K562 (cell line): ENCODE results near the gene LRP10. TPM values are rescaled to one million over a fixed set of nuclear protein-coding genes. Genes with fewer than 3 reads are reported as not detected.

Source experiments
- BDP1 ChIP-seq: IDR thresholded peaks from 3 replicates; pipeline ENCODE4 v1.6.1; 2011; ENCODE audit not compliant: insufficient read length, insufficient read depth
- BRCA1 ChIP-seq, 2 experiments: fragments of 450-650 bp in 1 of 2; sonication (generic) in 1 of 2; formaldehyde crosslinking in 1 of 2; IDR thresholded peaks; 2 replicates each; pipeline versions ENCODE4 v1.5.0 to v1.6.1; 2017 to 2020; ENCODE audit warnings: mild to moderate bottlenecking in 1 of 2, missing genetic modification reagents in 1 of 2
- HDAC6 ChIP-seq: IDR thresholded peaks from 2 replicates; pipeline ENCODE4 v1.6.1; 2012; ENCODE audit warnings: low read depth, mild to moderate bottlenecking, control low read depth, inconsistent platforms, low read length, moderate library complexity
- ILF3 ChIP-seq: fragments of 450-650 bp; IDR thresholded peaks from 2 replicates; pipeline ENCODE4 v1.6.1; 2018; ENCODE audit warnings: antibody characterized with exemption, mild to moderate bottlenecking, moderate library complexity, borderline replicate concordance
- KLF13 ChIP-seq: fragments of 450-650 bp; IDR thresholded peaks from 2 replicates; pipeline ENCODE4 v1.6.1; 2016; ENCODE audit warnings: missing genetic modification characterization, low read depth, mild to moderate bottlenecking, missing compliant biosample characterization, moderate library complexity, borderline replicate concordance
- MBD2 ChIP-seq: sonication (generic); IDR thresholded peaks from 2 replicates; pipeline ENCODE4 v1.6.1; 2016; ENCODE audit warnings: low read depth, borderline replicate concordance
- RBBP5 ChIP-seq: fragments of 200-600 bp; sonication (generic); IDR thresholded peaks from 2 replicates; pipeline ENCODE4 v1.6.1; 2012; ENCODE audit warnings: borderline replicate concordance, mild to moderate bottlenecking, low read length, control low read depth, inconsistent platforms; ENCODE audit not compliant: insufficient read depth, poor library complexity, severe bottlenecking
- RCOR1 ChIP-seq, 2 experiments: IDR thresholded peaks; 2 replicates each; pipeline ENCODE4 v1.6.1; 2012; ENCODE audit warnings: low read depth in 2 of 2, low read length in 2 of 2, borderline replicate concordance in 1 of 2, improper control_type of control experiment in 1 of 2
- RFX5 ChIP-seq: IDR thresholded peaks from 2 replicates; pipeline ENCODE4 v1.6.1; 2011; ENCODE audit warnings: low read depth, mild to moderate bottlenecking, improper control_type of control experiment, low read length
- ZBTB8A ChIP-seq: fragments of 450-650 bp; IDR thresholded peaks from 2 replicates; pipeline ENCODE4 v1.6.1; 2018; ENCODE audit warnings: mild to moderate bottlenecking, moderate library complexity; ENCODE audit not compliant: partially characterized antibody
- ZNF232 ChIP-seq: sonication (generic); formaldehyde crosslinking; IDR thresholded peaks from 2 replicates; pipeline ENCODE4 v1.8.0; 2022; ENCODE audit warnings: mild to moderate bottlenecking, missing genetic modification reagents
- ZNF644 ChIP-seq: fragments of 200-800 bp; sonication (Bioruptor generic); IDR thresholded peaks from 2 replicates; pipeline ENCODE4 v1.6.1; 2016; ENCODE audit warnings: low read depth, missing genetic modification characterization, missing compliant biosample characterization
- ZNF766 ChIP-seq: fragments of 200-800 bp; sonication (Bioruptor generic); conservative IDR thresholded peaks from 2 replicates; pipeline ENCODE4 v1.6.1; 2016; ENCODE audit warnings: missing genetic modification characterization, missing compliant biosample characterization
- polyA plus RNA-seq, 8 experiments: library from polyadenylated mRNA; depleted of rRNA in 4 of 8; stranded (reverse) in 5 of 8; unstranded in 3 of 8; fragments of >200 nt; fragmentation: Nextera tagmentation in 2 of 8; fragmentation: Illumina TruSeq in 1 of 8; extraction: Ambion mirVana in 2 of 8; extraction: Trizol in 1 of 8; gene quantifications; 2 replicates each; pipeline versions ENCODE4 v1.2.1 to v1.2.3, GENCODE V29; 2011 to 2014; ENCODE audit warnings: inconsistent platforms in 1 of 8, missing spikeins in 1 of 8
- total RNA-seq, 7 experiments: library from RNA; depleted of rRNA in 6 of 7; stranded (reverse); fragments of >200 nt in 6 of 7; fragmentation: Illumina TruSeq in 2 of 7; extraction: Trizol in 2 of 7; gene quantifications; 2 replicates each; pipeline versions ENCODE4 v1.2.1 to v1.2.3, GENCODE V29; 2011 to 2021; ENCODE audit warnings: low replicate concordance in 1 of 7
- TF ChIP-seq, protein P1 (sequence below): fragments of 250-450 bp; sonication (Bioruptor Pico); IDR thresholded peaks from 2 replicates; pipeline ENCODE4 v1.8.0; 2021; ENCODE audit warnings: borderline replicate concordance, mild to moderate bottlenecking, moderate library complexity; ENCODE audit not compliant: poor library complexity, severe bottlenecking
- TF ChIP-seq, protein P2 (sequence below): fragments of 200-800 bp; sonication (Bioruptor generic); IDR thresholded peaks from 2 replicates; pipeline ENCODE4 v1.6.1; 2016; ENCODE audit warnings: missing genetic modification characterization, missing compliant biosample characterization
- TF ChIP-seq, protein P3 (sequence below): fragments of 250-450 bp; sonication (Bioruptor Pico); IDR thresholded peaks from 2 replicates; pipeline ENCODE4 v1.5.0; 2021
- TF ChIP-seq, protein P4 (sequence below): fragments of 450-650 bp; IDR thresholded peaks from 2 replicates; pipeline ENCODE4 v1.6.1; 2018; ENCODE audit warnings: mild to moderate bottlenecking, low read depth; ENCODE audit not compliant: partially characterized antibody

The LRP10 gene
- total and polyA plus RNA-seq, 9 of the 15 experiments (the other 6 are each of a cell fraction or from before 2014, with no cell fraction given), result 1.3 to 45.5 (median 10.9) TPM

DNA sequence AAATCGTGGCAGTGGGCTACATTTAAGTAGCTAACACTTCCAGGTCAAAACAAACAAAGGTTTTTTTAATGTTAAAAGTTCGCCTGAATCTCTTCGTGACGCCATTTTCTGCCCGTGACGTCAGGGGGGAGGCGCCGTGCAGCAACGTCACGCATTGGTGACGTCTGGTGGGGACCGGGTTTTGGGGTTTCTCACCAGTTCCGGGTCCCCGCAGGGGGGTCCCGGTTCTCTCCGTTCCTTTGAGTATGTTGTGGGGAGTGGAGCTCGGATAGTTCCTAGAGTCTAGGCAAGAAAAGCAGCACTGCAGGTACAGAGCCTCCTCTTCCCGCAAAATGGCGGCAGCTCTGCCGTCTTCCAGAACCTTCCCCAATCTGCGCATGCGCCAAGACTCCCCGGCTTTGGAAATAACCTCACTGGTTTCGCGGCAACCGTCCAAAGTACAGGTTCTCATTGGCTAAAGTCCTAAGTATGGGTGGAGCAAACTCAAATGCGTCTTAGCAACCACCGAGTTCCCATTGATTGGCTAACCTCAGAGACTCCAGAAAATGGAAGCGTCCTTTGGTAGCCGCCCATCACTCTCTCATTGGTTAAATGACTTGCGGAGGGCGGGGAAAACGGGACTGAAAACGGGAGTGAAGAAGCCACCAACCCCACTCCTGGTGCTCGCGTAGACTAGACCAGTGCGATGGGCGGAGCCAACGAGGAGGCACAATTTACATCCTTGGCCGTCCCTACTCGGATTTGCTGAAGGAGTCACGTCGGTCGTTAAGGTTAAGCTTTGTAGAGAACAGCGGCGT is 47.5 kb downstream of the LRP10 start, which contains the start of gene RBM23 (continued):
- TF ChIP-seq, protein P1, sequence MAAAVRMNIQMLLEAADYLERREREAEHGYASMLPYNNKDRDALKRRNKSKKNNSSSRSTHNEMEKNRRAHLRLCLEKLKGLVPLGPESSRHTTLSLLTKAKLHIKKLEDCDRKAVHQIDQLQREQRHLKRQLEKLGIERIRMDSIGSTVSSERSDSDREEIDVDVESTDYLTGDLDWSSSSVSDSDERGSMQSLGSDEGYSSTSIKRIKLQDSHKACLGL, result no peak
- TF ChIP-seq ILF3 (peak; percentile 78; the same call in 1 of the 2 replicates), RCOR1 (IDR thresholded peaks at IDR 0.05; ENCODE audit: borderline replicate concordance in 1 of 2, low read depth in 2 of 2, low read length in 2 of 2) (peak in 1 of 2 experiments; percentile 75; a peak in 2 of 4 replicates), ZNF766 (CRISPR knock-in tag) (no peak), MBD2 (peak; percentile 64; the same call in 1 of the 2 replicates), RBBP5 (peak; percentile 66), ZNF644 (no peak; the same call in 1 of the 2 replicates), KLF13 (0 out of 2 replicates have a peak, but pooled peaks have one; percentile 42), ZNF232 (no peak), RFX5 (peak; percentile 84), BRCA1 (IDR thresholded peaks at IDR 0.05) (no peak), BRCA1 (CRISPR knock-in tag; IDR thresholded peaks at IDR 0.05) (no peak), ZBTB8A (no peak), HDAC6 (no peak), BDP1 (no peak)
- TF ChIP-seq, protein P2, sequence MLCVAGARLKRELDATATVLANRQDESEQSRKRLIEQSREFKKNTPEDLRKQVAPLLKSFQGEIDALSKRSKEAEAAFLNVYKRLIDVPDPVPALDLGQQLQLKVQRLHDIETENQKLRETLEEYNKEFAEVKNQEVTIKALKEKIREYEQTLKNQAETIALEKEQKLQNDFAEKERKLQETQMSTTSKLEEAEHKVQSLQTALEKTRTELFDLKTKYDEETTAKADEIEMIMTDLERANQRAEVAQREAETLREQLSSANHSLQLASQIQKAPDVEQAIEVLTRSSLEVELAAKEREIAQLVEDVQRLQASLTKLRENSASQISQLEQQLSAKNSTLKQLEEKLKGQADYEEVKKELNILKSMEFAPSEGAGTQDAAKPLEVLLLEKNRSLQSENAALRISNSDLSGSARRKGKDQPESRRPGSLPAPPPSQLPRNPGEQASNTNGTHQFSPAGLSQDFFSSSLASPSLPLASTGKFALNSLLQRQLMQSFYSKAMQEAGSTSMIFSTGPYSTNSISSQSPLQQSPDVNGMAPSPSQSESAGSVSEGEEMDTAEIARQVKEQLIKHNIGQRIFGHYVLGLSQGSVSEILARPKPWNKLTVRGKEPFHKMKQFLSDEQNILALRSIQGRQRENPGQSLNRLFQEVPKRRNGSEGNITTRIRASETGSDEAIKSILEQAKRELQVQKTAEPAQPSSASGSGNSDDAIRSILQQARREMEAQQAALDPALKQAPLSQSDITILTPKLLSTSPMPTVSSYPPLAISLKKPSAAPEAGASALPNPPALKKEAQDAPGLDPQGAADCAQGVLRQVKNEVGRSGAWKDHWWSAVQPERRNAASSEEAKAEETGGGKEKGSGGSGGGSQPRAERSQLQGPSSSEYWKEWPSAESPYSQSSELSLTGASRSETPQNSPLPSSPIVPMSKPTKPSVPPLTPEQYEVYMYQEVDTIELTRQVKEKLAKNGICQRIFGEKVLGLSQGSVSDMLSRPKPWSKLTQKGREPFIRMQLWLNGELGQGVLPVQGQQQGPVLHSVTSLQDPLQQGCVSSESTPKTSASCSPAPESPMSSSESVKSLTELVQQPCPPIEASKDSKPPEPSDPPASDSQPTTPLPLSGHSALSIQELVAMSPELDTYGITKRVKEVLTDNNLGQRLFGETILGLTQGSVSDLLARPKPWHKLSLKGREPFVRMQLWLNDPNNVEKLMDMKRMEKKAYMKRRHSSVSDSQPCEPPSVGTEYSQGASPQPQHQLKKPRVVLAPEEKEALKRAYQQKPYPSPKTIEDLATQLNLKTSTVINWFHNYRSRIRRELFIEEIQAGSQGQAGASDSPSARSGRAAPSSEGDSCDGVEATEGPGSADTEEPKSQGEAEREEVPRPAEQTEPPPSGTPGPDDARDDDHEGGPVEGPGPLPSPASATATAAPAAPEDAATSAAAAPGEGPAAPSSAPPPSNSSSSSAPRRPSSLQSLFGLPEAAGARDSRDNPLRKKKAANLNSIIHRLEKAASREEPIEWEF (CRISPR knock-in tag), result no peak
- TF ChIP-seq, protein P3, sequence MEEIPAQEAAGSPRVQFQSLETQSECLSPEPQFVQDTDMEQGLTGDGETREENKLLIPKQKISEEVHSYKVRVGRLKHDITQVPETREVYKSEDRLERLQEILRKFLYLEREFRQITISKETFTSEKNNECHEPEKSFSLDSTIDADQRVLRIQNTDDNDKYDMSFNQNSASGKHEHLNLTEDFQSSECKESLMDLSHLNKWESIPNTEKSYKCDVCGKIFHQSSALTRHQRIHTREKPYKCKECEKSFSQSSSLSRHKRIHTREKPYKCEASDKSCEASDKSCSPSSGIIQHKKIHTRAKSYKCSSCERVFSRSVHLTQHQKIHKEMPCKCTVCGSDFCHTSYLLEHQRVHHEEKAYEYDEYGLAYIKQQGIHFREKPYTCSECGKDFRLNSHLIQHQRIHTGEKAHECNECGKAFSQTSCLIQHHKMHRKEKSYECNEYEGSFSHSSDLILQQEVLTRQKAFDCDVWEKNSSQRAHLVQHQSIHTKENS (CRISPR knock-in tag), result no peak
- TF ChIP-seq, protein P4, sequence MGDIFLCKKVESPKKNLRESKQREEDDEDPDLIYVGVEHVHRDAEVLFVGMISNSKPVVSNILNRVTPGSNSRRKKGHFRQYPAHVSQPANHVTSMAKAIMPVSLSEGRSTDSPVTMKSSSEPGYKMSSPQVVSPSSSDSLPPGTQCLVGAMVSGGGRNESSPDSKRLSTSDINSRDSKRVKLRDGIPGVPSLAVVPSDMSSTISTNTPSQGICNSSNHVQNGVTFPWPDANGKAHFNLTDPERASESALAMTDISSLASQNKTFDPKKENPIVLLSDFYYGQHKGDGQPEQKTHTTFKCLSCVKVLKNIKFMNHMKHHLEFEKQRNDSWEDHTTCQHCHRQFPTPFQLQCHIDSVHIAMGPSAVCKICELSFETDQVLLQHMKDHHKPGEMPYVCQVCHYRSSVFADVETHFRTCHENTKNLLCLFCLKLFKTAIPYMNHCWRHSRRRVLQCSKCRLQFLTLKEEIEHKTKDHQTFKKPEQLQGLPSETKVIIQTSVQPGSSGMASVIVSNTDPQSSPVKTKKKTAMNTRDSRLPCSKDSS, result no peak
